HEK293 (cell line): ENCODE measurements around the gene FAM118B.

Experiments
- BCL11A ChIP-seq: fragments of 450-650 bp; formaldehyde crosslinking; IDR thresholded peaks from 2 replicates; pipeline ENCODE4 v1.5.1; 2016; ENCODE audit warnings: low read depth, missing biosample characterization, missing genetic modification characterization
- HOXA7 ChIP-seq: sonication (generic); formaldehyde crosslinking; IDR thresholded peaks from 2 replicates; pipeline ENCODE4 v1.8.1; 2022; ENCODE audit warnings: missing genetic modification reagents, borderline replicate concordance
- IKZF3 ChIP-seq: fragments of 450-650 bp; IDR thresholded peaks from 2 replicates; pipeline ENCODE4 v1.5.0; 2018; ENCODE audit warnings: missing biosample characterization, mild to moderate bottlenecking, missing genetic modification characterization, moderate library complexity
- KLF16 ChIP-seq: fragments of 450-650 bp; formaldehyde crosslinking; IDR thresholded peaks from 2 replicates; pipeline ENCODE4 v1.5.1; 2017; ENCODE audit warnings: missing biosample characterization, missing genetic modification characterization
- KLF8 ChIP-seq: fragments of 450-650 bp; formaldehyde crosslinking; IDR thresholded peaks from 2 replicates; pipeline ENCODE4 v1.5.1; 2016; ENCODE audit warnings: missing biosample characterization, missing genetic modification characterization
- SCRT2 ChIP-seq: fragments of 450-650 bp; formaldehyde crosslinking; IDR thresholded peaks from 2 replicates; pipeline ENCODE4 v1.5.1; 2016; ENCODE audit warnings: missing biosample characterization, missing genetic modification characterization
- SP2 ChIP-seq: fragments of 450-650 bp; formaldehyde crosslinking; IDR thresholded peaks from 2 replicates; pipeline ENCODE4 v1.5.1; 2016; ENCODE audit warnings: missing biosample characterization, missing genetic modification characterization
- TSHZ1 ChIP-seq: fragments of 450-650 bp; formaldehyde crosslinking; IDR thresholded peaks from 2 replicates; pipeline ENCODE4 v1.5.1; 2016; ENCODE audit warnings: missing biosample characterization, missing genetic modification characterization, borderline replicate concordance
- WT1 ChIP-seq: fragments of 450-650 bp; formaldehyde crosslinking; IDR thresholded peaks from 2 replicates; pipeline ENCODE4 v1.5.1; 2016; ENCODE audit warnings: missing biosample characterization, missing genetic modification characterization
- YY2 ChIP-seq: fragments of 450-650 bp; formaldehyde crosslinking; IDR thresholded peaks from 2 replicates; pipeline ENCODE4 v1.5.1; 2016; ENCODE audit warnings: missing biosample characterization, missing genetic modification characterization
- ZBTB7A ChIP-seq: fragments of 450-650 bp; formaldehyde crosslinking; IDR thresholded peaks from 2 replicates; pipeline ENCODE4 v1.5.1; 2016; ENCODE audit warnings: low read depth, missing biosample characterization, missing genetic modification characterization
- ZBTB8A ChIP-seq: fragments of 450-650 bp; formaldehyde crosslinking; IDR thresholded peaks from 2 replicates; pipeline ENCODE4 v1.5.1; 2016; ENCODE audit warnings: missing biosample characterization, missing genetic modification characterization
- ZNF155 ChIP-seq: fragments of 450-650 bp; formaldehyde crosslinking; IDR thresholded peaks from 2 replicates; pipeline ENCODE4 v1.5.1; 2016; ENCODE audit warnings: missing biosample characterization, missing genetic modification characterization
- ZNF18 ChIP-seq: fragments of 450-650 bp; formaldehyde crosslinking; IDR thresholded peaks from 2 replicates; pipeline ENCODE4 v1.5.1; 2016; ENCODE audit warnings: missing biosample characterization, missing genetic modification characterization
- ZNF202 ChIP-seq: fragments of 450-650 bp; formaldehyde crosslinking; IDR thresholded peaks from 2 replicates; pipeline ENCODE4 v1.5.1; 2016; ENCODE audit warnings: missing biosample characterization, missing genetic modification characterization, borderline replicate concordance
- ZNF26 ChIP-seq: fragments of 450-650 bp; formaldehyde crosslinking; IDR thresholded peaks from 2 replicates; pipeline ENCODE4 v1.5.1; 2016; ENCODE audit warnings: missing biosample characterization, missing genetic modification characterization
- ZNF266 ChIP-seq: fragments of 450-650 bp; formaldehyde crosslinking; IDR thresholded peaks from 2 replicates; pipeline ENCODE4 v1.5.1; 2016; ENCODE audit warnings: missing biosample characterization, missing genetic modification characterization, low read depth
- ZNF311 ChIP-seq: fragments of 450-650 bp; formaldehyde crosslinking; IDR thresholded peaks from 2 replicates; pipeline ENCODE4 v1.5.1; 2017; ENCODE audit warnings: missing biosample characterization, missing genetic modification characterization, borderline replicate concordance
- ZNF510 ChIP-seq: fragments of 450-650 bp; formaldehyde crosslinking; IDR thresholded peaks from 2 replicates; pipeline ENCODE4 v1.5.1; 2018; ENCODE audit warnings: mild to moderate bottlenecking, missing genetic modification characterization, missing biosample characterization; ENCODE audit not compliant: insufficient replicate concordance
- ZNF560 ChIP-seq: fragments of 450-650 bp; formaldehyde crosslinking; IDR thresholded peaks from 2 replicates; pipeline ENCODE4 v1.5.1; 2017; ENCODE audit warnings: missing biosample characterization, missing genetic modification characterization, borderline replicate concordance
- ZNF610 ChIP-seq: fragments of 450-650 bp; formaldehyde crosslinking; IDR thresholded peaks from 2 replicates; pipeline ENCODE4 v1.5.1; 2016; ENCODE audit warnings: missing biosample characterization, missing genetic modification characterization, borderline replicate concordance
- ZNF660 ChIP-seq: fragments of 450-650 bp; IDR thresholded peaks from 2 replicates; pipeline ENCODE4 v1.5.1; 2018; ENCODE audit warnings: missing biosample characterization, mild to moderate bottlenecking, missing genetic modification characterization
- TF ChIP-seq, protein P1 (sequence below): fragments of 450-650 bp; formaldehyde crosslinking; IDR thresholded peaks from 2 replicates; pipeline ENCODE4 v1.5.1; 2017; ENCODE audit warnings: missing biosample characterization, mild to moderate bottlenecking, missing genetic modification characterization, moderate library complexity
- TF ChIP-seq, protein P2 (sequence below): fragments of 450-650 bp; formaldehyde crosslinking; optimal IDR thresholded peaks from 2 replicates; pipeline ENCODE3; 2016; ENCODE audit warnings: missing biosample characterization, mild to moderate bottlenecking, missing genetic modification characterization
- TF ChIP-seq, protein P3 (sequence below): fragments of 450-650 bp; formaldehyde crosslinking; IDR thresholded peaks from 2 replicates; pipeline ENCODE4 v1.5.1; 2016; ENCODE audit warnings: missing biosample characterization, missing genetic modification characterization
- TF ChIP-seq, protein P4 (sequence below): fragments of 450-650 bp; formaldehyde crosslinking; IDR thresholded peaks from 2 replicates; pipeline ENCODE4 v1.5.1; 2017; ENCODE audit warnings: missing biosample characterization, missing genetic modification characterization

The FAM118B gene

DNA sequence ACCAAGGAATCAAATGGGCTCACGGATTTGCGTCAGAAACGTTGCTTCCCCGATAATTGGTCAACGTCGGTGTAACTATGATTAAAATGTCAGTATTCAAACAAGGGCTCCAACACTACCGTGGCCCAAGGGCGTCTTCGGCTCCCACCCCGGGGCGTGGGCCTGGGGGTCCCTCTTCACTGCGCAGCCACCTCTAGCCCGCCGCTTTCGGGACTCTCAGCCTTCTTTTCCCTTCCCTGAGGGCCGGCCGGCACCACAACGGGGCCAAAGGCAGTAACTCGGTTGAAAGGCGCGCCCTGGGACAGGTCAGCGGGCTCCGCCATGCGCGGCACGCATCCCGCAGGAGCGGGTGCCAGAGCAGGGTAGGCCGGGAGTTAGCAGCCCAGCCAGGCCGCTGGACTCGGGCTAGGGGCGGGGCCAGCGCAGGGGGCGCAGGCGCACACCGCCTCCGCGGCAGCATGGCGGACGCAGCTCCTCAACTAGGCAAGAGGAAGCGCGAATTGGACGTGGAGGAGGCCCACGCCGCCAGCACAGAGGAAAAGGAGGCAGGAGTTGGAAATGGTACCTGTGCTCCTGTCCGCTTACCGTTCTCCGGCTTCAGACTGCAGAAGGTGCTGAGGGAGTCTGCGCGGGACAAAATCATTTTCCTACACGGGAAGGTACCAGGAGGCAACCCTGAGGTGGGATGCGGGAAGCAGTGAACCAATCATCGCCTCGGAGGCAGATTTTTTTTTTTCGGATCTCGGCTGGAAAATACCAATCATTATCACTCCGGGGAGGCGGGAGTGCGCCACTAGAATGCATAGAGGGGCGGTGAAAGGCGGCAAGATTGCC, 92.3 kb downstream of the FAM118B start, which contains the start of gene DCPS (continued):
- TF ChIP-seq ZBTB7A (tag by site-specific recombination) = no peak
- peak; percentile 86 for TF ChIP-seq IKZF3 (tag by site-specific recombination)
- peak; percentile 21; the same call in 1 of the 2 replicates for TF ChIP-seq WT1 (tag by site-specific recombination)
- no peak for TF ChIP-seq ZNF510 (tag by site-specific recombination)
- TF ChIP-seq ZNF610 = peak; percentile 56; the same call in 1 of the 2 replicates
- no peak for TF ChIP-seq BCL11A
- TF ChIP-seq ZBTB8A (tag by site-specific recombination) = peak; percentile 79
- TF ChIP-seq ZNF311 (tag by site-specific recombination) = no peak
- TF ChIP-seq ZNF202 (tag by site-specific recombination) = no peak
- TF ChIP-seq ZNF660 = peak; percentile 36
- TF ChIP-seq, protein P1, sequence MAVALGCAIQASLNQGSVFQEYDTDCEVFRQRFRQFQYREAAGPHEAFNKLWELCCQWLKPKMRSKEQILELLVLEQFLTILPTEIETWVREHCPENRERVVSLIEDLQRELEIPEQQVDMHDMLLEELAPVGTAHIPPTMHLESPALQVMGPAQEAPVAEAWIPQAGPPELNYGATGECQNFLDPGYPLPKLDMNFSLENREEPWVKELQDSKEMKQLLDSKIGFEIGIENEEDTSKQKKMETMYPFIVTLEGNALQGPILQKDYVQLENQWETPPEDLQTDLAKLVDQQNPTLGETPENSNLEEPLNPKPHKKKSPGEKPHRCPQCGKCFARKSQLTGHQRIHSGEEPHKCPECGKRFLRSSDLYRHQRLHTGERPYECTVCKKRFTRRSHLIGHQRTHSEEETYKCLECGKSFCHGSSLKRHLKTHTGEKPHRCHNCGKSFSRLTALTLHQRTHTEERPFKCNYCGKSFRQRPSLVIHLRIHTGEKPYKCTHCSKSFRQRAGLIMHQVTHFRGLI (tag by site-specific recombination) = peak; percentile 85
- TF ChIP-seq, protein P2, sequence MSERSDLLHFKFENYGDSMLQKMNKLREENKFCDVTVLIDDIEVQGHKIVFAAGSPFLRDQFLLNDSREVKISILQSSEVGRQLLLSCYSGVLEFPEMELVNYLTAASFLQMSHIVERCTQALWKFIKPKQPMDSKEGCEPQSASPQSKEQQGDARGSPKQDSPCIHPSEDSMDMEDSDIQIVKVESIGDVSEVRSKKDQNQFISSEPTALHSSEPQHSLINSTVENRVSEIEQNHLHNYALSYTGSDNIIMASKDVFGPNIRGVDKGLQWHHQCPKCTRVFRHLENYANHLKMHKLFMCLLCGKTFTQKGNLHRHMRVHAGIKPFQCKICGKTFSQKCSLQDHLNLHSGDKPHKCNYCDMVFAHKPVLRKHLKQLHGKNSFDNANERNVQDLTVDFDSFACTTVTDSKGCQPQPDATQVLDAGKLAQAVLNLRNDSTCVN (tag by site-specific recombination) = peak; percentile 84
- TF ChIP-seq, protein P3, sequence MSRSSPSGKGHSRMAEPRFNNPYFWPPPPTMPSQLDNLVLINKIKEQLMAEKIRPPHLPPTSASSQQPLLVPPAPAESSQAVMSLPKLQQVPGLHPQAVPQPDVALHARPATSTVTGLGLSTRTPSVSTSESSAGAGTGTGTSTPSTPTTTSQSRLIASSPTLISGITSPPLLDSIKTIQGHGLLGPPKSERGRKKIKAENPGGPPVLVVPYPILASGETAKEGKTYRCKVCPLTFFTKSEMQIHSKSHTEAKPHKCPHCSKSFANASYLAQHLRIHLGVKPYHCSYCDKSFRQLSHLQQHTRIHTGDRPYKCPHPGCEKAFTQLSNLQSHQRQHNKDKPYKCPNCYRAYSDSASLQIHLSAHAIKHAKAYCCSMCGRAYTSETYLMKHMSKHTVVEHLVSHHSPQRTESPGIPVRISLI = peak; percentile 65; the same call in 1 of the 2 replicates
- no peak for TF ChIP-seq ZNF560
- no peak for TF ChIP-seq ZNF26 (tag by site-specific recombination)
- TF ChIP-seq KLF8 (tag by site-specific recombination) = peak; percentile 70
- peak; percentile 84 for TF ChIP-seq YY2
- no peak for TF ChIP-seq HOXA7
- 0 out of 2 replicates have a peak, but pooled peaks have one; percentile 13 for TF ChIP-seq ZNF18 (tag by site-specific recombination)
- TF ChIP-seq SP2 (tag by site-specific recombination) = peak; percentile 73
- no peak for TF ChIP-seq ZNF155 (tag by site-specific recombination)
- TF ChIP-seq SCRT2 (tag by site-specific recombination) = peak; percentile 17; the same call in 1 of the 2 replicates
- no peak for TF ChIP-seq ZNF266 (tag by site-specific recombination)
- TF ChIP-seq, protein P4, sequence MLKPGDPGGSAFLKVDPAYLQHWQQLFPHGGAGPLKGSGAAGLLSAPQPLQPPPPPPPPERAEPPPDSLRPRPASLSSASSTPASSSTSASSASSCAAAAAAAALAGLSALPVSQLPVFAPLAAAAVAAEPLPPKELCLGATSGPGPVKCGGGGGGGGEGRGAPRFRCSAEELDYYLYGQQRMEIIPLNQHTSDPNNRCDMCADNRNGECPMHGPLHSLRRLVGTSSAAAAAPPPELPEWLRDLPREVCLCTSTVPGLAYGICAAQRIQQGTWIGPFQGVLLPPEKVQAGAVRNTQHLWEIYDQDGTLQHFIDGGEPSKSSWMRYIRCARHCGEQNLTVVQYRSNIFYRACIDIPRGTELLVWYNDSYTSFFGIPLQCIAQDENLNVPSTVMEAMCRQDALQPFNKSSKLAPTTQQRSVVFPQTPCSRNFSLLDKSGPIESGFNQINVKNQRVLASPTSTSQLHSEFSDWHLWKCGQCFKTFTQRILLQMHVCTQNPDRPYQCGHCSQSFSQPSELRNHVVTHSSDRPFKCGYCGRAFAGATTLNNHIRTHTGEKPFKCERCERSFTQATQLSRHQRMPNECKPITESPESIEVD (tag by site-specific recombination) = no peak
- no peak for TF ChIP-seq TSHZ1
- TF ChIP-seq KLF16 (tag by site-specific recombination) = peak; percentile 49; the same call in 1 of the 2 replicates
